ENCODE data around the gene ATOSB.

ATOSB gene

DNA sequence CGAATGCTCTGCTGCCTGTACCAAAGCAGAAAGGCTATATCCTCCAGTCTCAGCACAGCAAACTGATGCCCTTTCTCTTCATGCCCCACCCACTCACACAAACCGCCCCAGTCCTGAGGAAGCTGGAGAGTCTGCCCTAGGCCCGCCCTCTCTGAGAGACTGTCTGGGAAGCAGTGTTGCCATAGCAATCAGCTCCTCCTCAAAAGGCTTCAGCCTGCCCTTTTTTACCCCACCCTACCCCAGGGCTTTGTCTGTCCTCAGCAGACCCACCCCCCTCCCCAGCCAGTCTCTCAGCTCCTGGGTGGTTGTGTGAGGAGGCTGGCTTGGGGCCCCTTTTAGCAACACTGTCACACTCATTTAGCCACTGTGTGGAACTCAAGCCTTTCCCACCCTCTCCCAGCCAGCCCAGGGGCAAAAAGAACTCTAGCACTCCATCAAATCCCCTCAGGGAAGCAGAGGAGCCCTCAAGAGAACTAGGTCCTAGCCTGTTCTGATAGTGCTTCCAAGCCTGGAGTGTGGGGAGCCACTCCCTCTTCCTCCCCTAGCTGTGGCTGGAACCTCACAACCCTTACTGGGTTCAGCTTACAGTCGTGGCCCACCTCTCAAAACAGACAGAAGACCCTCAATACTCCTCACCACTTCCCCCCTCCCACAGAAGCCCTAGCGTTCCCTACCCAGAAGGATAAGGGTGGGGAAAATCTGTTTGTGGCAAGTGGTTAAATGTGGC is 1.4 kb downstream of the ATOSB start:
- DNase-seq (ENCODE audit: low read depth in 1 of 2, low spot score in 1 of 2): peak in 1 of 2 donors; percentile 43

DNA sequence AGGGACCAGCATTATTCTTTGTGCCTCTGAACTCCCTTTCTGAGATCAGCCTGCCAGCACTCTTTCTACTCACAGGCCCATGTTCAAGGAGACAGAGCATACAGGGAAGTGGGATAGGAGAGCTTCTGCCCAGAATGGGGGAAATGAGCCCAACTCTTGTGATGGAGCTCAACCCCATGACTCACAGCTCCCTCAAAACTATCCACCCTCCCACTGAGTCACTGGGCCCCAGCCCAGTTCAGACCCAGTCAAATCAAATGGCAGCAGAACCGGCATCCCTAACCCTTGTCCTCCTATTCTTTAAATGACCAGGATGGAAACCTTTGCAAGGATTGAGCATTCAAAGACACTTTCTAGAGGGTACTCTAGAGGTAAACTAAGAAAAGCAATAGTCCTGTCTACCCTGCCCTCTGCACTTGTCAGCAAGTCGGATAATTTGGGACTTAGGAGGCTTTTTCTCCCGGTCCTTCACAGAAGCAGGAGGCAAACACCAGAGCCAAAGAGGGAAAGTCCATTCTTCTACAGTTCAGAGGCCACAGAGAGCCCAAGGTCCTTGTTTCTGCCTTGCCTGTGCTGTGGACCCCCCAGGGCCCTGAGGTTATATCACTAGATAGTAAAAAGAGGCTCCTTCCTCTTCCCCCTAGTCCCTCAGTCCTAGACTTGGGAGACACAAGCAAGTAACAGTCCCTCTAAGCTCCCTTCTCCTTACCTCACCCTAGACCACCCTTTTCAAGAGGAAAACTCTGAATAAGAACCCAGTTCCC is 3.2 kb downstream of the ATOSB start:
- no peak for DNase-seq (ENCODE audit: low read depth in 1 of 2, low spot score in 1 of 2)

DNA sequence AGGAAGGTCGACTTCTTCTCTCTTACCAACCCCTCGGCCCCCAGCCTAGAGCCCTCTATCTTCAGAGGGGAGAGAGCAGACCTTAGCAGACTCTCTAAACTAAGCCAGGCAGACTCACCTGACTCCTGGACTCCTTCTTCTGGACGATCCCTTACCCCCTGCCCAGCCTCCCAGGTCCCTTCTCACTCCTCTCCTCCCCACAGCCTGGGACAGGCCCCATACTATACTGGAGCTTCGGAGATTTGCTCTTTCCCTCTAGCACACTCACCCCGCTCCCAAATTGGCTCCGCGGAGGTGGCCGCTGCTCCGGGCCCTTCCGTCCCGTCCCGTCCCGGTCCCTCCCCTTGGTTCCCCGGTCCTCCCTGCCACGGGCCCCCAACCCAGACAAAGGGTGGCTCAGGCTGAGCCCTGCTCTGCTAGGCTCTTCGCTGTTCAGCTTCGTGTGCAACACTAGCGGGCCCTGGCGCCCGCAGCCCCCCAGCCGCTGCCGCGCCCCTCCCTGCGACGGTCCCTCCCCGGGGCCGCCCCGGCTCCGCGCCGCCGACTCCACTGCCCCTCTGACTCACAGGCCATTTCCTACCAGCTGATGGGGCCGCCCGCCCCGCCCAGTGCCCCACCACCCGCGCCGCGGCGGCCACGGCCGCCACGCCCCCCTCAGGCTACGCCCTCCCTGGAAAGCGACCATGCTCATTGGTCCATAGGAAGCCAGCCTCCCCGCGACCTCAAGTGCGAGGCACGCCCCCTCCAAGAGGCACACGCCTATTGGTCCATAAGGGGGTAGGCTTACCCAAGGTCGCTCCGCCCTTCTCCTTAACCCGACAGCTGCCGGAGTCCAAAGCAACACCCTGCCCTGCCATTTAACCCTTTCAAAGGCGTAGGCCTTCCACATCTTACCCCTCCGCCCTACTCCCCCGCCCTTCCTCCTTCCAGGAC is 4.4 kb downstream of the ATOSB start:
- DNase-seq (ENCODE audit: low read depth in 1 of 2, low spot score in 1 of 2): peak; percentile 93 to 94

DNA sequence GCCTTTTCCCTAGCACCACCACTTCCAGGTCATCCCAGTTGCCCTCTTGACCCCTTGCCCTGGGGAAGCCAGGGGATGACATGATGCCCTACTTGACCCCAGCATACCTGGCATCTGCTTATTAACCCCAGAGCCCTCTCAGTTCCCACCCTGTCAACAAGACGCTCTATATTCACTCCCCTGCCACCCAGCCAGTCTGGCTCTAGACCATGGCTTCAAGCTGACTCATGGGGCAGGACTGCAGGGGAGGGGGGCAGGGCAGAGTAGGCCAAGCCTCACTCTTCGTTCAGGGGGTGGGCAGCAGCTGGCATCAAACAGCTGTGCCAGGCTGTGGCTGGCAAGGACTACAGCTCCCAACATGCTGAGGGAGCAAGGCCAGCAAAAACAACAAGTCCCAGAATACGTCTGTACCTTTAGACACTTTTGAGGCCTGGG is 5.3 kb downstream of the ATOSB start:
- DNase-seq (ENCODE audit: low read depth in 1 of 2, low spot score in 1 of 2): no peak

DNA sequence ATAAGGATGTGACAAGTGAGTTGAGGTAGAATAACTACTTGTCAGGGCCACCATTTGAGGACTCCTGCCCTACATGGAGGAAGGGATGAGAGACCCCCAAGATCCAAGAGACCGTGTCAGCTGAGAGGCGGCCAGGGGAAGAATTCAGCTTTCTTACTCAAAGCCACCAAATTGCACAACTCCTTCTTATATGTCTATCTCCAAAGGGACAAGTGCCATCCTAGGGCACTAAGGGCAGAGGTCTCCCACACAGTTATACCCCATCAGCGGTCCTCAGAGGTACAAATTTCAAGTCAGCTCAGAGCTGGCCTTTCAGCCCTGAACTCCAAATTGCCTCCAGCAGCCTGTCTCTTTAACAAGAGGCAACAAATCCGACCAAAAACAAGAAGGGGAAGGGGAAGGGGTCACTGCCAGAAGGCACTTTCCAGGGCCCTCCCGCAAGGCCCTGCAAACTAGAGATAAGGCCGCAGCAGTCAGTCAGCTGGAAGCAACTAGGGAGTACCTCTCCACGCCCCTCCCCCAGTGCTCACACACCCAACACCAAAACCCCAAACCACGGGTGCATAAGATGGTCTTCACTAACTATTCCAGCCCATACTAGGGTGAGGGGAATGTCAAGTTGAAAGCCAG is 6.6 kb downstream of the ATOSB start:
- DNase-seq (ENCODE audit: low read depth in 1 of 2, low spot score in 1 of 2): no peak

DNA sequence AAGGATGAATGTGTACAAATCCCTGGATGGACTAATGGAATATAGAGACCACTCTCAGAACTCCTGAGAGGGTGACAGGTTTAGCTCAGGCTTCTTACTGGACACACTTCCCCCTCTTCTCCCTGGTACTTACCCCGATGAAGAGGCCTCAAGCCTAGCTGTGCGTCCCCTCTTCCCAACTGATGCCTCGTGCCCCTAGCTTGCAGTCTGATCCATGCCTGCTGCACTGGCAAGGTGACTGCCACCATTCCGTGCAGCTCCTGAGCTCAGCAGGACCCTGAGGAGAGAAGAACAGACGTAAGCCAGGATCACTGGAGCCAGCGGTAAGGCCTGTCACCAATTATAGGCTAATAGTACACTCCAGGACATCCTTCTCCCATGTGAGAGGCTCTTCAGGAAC is 7.2 kb downstream of the ATOSB start:
- no peak for DNase-seq (ENCODE audit: low read depth in 1 of 2, low spot score in 1 of 2)

DNA sequence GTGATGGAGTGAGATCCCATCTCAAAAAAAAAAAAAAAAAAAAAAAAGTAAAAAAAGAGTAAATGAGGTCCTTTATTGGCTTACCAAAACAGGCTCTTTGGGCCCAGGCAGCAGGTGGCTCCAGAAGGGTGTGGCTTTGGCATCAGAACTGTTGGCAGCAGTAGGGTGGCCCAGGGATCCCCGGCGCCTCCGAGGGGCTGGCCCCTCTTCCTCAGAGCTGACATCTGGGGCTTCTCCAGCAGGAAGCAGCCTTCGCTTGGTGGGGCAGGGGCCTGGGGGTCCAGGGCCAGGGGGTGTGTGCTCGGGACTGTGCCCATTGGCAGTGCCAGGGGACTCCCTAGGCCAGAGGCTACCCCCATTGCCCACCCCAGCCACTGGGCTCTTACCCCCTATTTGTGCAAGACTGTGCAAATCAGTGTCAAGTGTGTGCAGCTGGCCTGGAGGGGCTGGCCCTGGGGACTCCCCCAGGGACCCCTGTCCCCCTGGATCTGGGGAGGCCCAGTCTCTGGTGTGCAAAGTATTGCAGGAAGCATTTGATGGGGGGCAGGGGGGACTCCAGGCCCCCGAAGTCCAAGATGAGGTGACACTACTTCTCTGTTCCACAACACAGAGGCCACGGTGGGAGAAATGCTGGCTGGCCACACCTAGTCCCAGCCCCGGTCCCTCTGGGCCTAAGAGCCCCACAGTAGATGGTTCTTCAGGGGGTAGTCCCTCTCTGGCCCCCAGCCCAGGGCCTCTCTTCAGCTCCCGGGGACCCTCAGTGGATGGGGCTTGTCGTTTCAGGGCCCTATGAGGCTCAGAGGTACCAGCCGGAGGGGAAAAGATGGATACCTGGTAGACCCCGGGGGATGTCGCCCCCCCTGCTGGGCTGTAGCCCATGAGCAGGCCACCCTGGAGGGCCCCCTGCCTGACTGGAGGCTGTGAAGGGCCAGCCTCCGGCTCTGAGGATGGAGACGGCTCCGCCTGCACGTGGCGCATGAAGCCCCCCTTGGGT is 8.1 kb downstream of the ATOSB start:
- no peak for DNase-seq (ENCODE audit: low read depth in 1 of 2, low spot score in 1 of 2)

DNA sequence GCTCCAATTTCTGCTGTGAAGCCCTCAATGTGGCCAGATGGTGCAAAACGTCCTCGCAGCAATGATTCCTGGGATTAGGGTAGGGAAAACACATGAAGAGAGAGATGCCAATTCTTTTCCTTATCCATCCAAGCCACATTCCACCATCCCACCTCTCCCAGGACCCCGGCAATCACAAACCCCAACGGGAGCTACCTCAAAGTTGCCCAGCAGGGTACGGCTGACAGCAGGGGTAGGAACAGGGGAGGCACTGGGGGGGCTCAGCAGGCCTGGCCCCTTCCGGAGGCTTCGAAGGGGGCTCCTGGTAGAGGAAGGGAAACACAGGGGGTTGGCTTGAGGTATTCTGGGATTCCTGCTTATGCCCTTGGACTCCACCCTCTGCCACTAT is 9.3 kb downstream of the ATOSB start:
- no peak for DNase-seq (ENCODE audit: low read depth in 1 of 2, low spot score in 1 of 2)

DNA sequence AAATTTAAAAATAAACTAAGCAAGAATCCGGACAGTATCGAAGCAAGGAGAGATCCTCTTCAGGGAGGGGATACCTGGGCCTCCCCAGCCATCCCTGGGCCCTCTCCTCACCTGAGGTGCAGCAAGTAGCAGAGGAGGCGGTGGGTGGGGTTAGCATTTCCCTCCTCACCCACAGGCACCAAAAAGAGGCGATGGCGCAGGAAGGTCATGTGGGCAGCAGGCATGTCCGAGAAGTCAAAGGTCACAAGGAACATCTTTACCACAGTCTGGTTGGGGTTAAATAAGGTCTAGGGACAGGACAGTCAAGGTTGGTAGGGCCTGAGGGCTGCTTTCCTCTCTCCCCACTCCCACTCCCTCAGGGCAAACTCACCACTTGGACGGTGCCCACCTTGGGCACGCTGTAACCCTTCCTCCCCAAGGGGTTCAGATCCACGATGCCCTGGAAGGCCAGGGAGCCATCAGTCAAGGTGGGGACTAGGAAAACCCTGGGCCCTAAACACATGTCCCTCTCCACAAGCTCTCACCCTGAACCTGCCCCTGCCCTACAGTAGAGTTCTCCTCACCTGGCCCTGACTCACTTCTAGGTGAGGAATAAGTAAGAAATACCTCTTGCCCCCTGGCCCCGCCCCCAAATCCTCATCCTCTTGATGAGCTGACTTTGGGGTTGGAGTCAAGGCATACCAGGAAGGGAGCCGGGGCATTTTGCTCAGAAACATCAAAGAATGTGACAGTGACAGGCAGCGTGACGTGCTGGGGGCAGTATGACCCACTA is 9.9 kb downstream of the ATOSB start:
- DNase-seq (ENCODE audit: low read depth in 1 of 2, low spot score in 1 of 2): no peak

DNA sequence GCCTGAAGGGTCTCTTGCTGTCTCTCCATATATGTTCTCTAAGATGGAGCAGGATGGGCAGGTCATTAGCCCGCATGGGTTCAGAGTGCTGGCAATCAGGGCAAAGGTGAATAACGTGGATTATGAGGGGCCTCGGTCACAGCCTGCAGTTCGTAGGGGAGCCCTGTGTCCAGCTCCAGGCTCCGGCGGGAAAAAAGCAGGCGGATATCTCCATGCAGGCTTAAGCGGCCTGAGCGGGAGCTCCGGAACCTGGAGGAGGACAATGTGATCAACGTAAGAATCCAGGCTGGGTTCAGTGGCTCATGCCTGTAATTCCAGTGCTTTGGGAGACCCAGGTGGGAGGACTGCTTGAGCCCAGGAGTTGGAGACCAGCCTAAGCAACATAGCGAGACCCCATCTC is 10.5 kb downstream of the ATOSB start:
- DNase-seq (ENCODE audit: low read depth in 1 of 2, low spot score in 1 of 2): no peak

DNA sequence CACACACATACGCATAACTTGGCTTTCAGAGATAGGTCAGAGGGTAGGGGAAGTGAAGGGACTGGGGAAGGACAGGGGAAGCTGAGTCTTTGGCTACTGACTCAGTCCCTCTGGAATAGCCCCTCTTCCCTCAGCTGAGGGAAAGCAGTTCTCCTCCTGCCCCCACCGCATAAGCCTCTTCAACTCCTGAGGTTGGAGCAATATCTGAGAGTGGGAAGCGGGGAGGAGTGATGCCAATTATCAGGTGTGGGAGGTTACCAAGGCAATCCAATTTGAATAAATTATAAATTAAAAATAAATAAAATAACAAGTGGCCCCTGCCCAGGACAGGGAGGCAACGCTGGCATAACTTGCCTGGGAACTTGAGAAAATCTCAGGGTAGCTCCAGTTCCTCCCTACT is 11.1 kb downstream of the ATOSB start:
- no peak for DNase-seq (ENCODE audit: low read depth in 1 of 2, low spot score in 1 of 2)

DNA sequence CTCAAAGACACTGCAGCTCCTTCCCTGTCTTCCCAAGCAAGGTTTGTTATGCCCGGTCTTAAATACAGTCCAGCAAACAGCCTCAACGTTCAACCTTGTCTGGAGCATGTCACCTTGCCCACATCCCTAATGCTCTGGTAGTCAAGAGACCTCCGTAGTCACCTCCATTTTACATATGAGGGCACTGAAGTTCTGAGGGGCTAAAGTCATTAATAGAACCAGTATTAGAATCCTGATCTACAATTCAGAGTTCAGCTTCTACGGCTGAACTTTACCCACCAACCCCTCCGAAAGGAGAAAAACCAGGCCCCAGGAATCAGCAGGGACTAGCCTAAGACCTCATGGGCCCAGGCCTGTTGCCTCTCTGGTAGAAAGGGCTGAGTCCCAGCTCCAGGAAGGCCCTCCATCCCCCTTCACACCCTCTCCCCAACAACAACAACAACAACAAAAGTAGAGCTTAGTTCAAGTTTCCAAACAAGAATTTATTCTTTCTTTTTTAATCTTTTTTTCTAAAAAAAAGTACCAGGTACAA is 11.9 kb downstream of the ATOSB start:
- no peak for DNase-seq (ENCODE audit: low read depth in 1 of 2, low spot score in 1 of 2)

DNA sequence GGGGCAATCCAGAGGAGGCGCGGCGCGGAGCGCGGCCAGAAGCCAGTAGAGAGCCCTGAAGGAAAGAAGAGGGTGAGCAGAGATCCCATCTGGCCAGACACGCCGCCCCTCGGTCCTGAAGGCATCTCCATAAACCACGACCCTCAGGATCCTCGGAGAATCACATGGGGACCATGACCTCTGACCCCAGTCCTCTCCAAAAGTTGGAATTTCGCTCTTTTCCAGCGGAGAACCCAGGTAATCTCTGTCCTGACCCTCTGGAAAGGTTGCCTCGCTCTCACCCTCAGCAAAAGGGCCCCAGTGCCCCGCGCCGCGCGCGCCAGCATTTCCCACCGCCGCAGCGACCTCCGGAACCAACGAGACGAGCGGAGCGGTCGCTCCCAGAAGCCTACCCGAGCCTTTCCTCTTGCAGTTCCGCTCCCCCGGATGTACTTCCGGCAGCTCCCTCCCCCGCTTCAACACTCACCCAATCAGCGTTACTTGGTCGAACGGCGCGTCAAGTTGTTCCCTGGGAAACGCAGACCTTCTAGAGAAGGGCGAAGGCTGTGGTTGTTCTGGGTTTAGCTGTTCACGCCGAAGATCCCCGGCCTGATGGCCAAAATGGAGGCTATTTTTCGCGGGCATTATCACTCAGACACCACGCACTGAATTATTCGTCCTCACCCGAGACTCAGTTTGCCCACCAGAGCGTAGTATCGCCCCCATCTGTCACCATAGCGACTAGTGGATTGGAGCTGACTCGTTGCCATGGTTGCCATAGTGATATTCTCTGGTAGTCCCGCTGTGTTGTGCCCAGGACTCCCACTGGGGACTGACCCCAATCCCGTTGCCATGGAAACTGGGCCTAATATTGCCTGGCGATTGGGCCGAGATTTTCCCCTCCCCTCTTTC is 12.6 kb downstream of the ATOSB start, which contains the start of gene STOML2:
TSS of gene STOML2 (minus strand) at position 363 of the 891 bp plus-strand sequence. CDS start at position 326, 37 bp downstream.
- DNase-seq (ENCODE audit: low read depth in 1 of 2, low spot score in 1 of 2): peak; percentile 84 to 86

DNA sequence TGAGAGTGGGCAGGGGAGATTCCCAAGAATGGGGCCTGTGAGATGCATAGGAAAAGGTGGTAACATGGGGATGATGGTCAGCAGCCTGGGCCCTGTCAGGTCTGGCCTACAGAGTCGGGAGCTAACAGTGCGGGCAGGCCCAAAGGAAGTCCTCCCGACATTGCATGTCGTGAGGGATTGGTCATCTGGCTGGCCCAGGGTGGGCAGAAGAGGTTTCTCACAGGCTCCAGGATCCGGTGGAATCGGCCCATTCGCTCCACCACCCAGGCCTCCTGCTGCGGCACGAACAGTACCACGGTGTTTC is 13.2 kb downstream of the ATOSB start:
- no peak for DNase-seq (ENCODE audit: low read depth in 1 of 2, low spot score in 1 of 2)

DNA sequence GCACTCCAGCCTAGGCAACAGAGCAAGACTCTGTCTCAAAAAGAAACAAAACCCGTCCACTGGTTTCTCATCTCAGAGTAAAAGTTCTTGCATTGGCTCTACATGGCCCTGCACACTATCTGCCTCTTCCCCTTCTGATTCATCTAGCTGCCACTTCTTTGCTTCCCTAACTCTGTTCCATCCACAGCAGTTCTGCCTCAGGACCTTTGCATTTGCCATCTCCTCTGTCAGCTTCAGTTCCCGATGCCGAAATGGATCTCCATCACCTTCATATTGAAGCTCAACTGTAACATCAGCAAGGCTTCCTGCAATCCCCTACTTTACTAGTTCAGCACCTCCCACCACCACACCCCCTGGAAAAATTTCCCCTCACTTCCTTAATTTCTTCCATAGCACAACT is 18.1 kb downstream of the ATOSB start:
- no peak for DNase-seq (ENCODE audit: low read depth in 1 of 2, low spot score in 1 of 2)

DNA sequence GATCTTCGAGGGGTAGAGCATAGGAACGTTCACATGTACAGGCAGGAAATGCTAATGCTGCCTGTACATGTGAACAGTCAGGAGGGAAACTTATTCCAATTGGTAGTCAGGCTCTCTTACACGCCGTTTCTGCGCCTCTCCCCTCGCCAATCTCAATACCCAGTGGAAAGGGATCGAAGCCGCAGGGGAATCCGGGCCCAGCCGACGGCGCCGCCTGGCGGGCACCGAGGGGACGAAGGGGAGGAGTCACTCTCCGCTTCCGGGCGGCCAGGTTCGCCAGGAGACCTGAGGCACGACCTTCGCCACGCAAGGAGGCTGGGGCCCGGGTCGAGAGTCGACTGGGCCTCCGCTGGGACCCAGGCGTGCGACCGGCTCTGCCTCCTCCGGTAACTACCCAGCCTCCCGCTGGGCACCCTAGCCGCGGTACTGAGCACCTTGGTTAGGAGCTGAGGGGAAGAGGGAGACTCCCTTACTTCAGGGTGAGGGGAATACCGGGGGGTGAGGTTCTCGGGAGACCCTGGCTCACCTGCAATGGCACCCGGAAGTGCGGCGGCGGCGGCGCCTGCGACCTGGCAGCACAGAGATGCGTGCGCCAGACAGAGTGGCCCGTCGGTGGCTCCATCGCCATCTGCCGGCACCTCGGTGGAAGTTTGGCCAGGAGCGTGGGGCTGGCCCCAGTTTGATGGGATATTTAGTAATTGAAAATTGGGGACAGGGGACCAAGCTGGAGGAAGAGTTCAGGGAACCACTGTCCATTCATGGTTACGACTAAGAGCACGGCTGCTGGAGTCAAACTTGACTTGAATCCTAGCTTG is 19.4 kb downstream of the ATOSB start, which contains the start of gene PIGO:
TSS of gene PIGO (minus strand) at position 557 of the 815 bp plus-strand sequence. CDS start 1,026 bp downstream, outside the sequence.
- peak; percentile 78 to 82 for DNase-seq (ENCODE audit: low read depth in 1 of 2, low spot score in 1 of 2)

DNA sequence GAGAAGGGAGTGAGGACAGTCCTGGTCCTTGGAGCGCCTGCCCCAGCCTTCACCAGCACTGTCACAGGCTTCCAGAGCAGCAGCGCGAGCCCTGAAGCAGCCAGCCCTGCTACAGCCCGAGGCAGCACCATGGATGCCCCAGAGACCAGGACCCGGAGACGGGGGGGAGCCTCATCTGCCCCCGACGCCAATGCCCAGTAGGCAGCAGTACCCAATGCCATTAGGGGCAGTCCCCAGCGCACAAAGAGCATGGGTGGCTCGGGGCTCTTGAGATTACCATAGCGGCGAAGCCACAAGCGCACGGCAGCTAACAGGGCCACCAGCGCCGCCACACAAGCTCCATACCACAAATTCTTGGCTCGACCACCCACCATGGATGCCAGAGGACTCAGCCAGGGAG is 24.1 kb downstream of the ATOSB start:
- no peak for DNase-seq (ENCODE audit: low read depth in 1 of 2, low spot score in 1 of 2)

Measured in activated T-helper 1 cell treated with anti-CD3 and anti-CD28 coated beads, Interleukin-2, amount 50 U/mL, for 16 hours (primary cell).